H9 (cell line): Measurements from ENCODE around the gene ARID1B. TPM values are rescaled to one million over a fixed set of nuclear protein-coding genes. Genes with fewer than 3 reads are reported as not detected.

Experiments
- DNase-seq: peaks from one replicate; pipeline ENCODE4 v3.0.0-alpha.2; 2017
- H2AFZ ChIP-seq: one replicate; pipeline ENCODE4 v1.6.1; 2013; ENCODE audit warnings: mild to moderate bottlenecking, low read length, control low read depth, moderate library complexity
- H2AK5ac ChIP-seq: 2 replicates; pipeline ENCODE4 v1.6.1; 2013; ENCODE audit warnings: low read length, control low read depth, mixed read lengths; ENCODE audit not compliant: insufficient read length
- H2BK120ac ChIP-seq: one replicate; pipeline ENCODE4 v1.6.1; 2013; ENCODE audit warnings: low read depth, mild to moderate bottlenecking, low read length, control low read depth, inconsistent platforms; ENCODE audit not compliant: poor library complexity, severe bottlenecking
- H2BK12ac ChIP-seq: 2 replicates; pipeline ENCODE4 v1.6.1; 2013; ENCODE audit warnings: low read length, control low read depth, mixed read lengths, low read depth; ENCODE audit not compliant: insufficient read length
- H2BK15ac ChIP-seq: 2 replicates; pipeline ENCODE4 v1.6.1; 2013; ENCODE audit warnings: low read depth, low read length, control low read depth
- H2BK20ac ChIP-seq: one replicate; pipeline ENCODE4 v1.6.1; 2013; ENCODE audit warnings: low read depth, mild to moderate bottlenecking, low read length, control low read depth, inconsistent platforms; ENCODE audit not compliant: poor library complexity, severe bottlenecking
- H2BK5ac ChIP-seq: 2 replicates; pipeline ENCODE4 v1.6.1; 2013; ENCODE audit warnings: low read length, control low read depth, mixed read lengths; ENCODE audit not compliant: insufficient read length
- H3K14ac ChIP-seq: 2 replicates; pipeline ENCODE4 v1.6.1; 2013; ENCODE audit warnings: low read length, control low read depth; ENCODE audit not compliant: insufficient read depth
- H3K18ac ChIP-seq: 2 replicates; pipeline ENCODE4 v1.6.1; 2013; ENCODE audit warnings: low read depth, mild to moderate bottlenecking, mixed read lengths, low read length, control low read depth; ENCODE audit not compliant: insufficient read length
- H3K23ac ChIP-seq: 2 replicates; pipeline ENCODE4 v1.6.1; 2013; ENCODE audit warnings: low read length, control low read depth, mixed read lengths, low read depth; ENCODE audit not compliant: insufficient read length
- H3K23me2 ChIP-seq: 2 replicates; pipeline ENCODE4 v1.6.1; 2013; ENCODE audit warnings: low read depth, mild to moderate bottlenecking, mixed read lengths, low read length, control low read depth; ENCODE audit not compliant: insufficient read length, poor library complexity, severe bottlenecking
- H3K27ac ChIP-seq: 2 replicates; pipeline ENCODE4 v1.5.1; 2013; ENCODE audit warnings: low read length, control low read depth, mixed read lengths, low read depth; ENCODE audit not compliant: insufficient read length
- H3K27me3 ChIP-seq: 2 replicates; pipeline ENCODE4 v1.6.1; 2013; ENCODE audit warnings: low read length, control low read depth, inconsistent platforms; ENCODE audit not compliant: insufficient read depth
- H3K4ac ChIP-seq: 2 replicates; pipeline ENCODE4 v1.6.1; 2013; ENCODE audit warnings: low read depth, mild to moderate bottlenecking, control low read depth, inconsistent platforms, low read length, moderate library complexity
- H3K4me1 ChIP-seq: 2 replicates; pipeline ENCODE4 v1.6.1; 2013; ENCODE audit warnings: low read length, control low read depth, inconsistent platforms; ENCODE audit not compliant: insufficient read depth
- H3K4me2 ChIP-seq: 2 replicates; pipeline ENCODE4 v1.6.1; 2013; ENCODE audit warnings: low read length, control low read depth, mixed read lengths; ENCODE audit not compliant: insufficient read length, insufficient read depth
- H3K56ac ChIP-seq: 2 replicates; pipeline ENCODE4 v1.6.1; 2013; ENCODE audit warnings: low read depth, mild to moderate bottlenecking, mixed read lengths, low read length, control low read depth; ENCODE audit not compliant: insufficient read length
- H3K79me1 ChIP-seq: 2 replicates; pipeline ENCODE4 v1.6.1; 2013; ENCODE audit warnings: low read depth, mild to moderate bottlenecking, moderate library complexity, low read length, control low read depth, inconsistent platforms; ENCODE audit not compliant: insufficient read depth, poor library complexity, severe bottlenecking
- H3K79me2 ChIP-seq: 2 replicates; pipeline ENCODE4 v1.6.1; 2013; ENCODE audit warnings: low read length, control low read depth, inconsistent platforms; ENCODE audit not compliant: insufficient read depth
- H3K9ac ChIP-seq: 2 replicates; pipeline ENCODE4 v1.6.1; 2013; ENCODE audit warnings: low read length, control low read depth, mixed read lengths; ENCODE audit not compliant: insufficient read length; ENCODE audit errors: extremely low read depth
- H3K9me3 ChIP-seq: one replicate; pipeline ENCODE4 v1.6.1; 2013; ENCODE audit warnings: low read depth, low read length, inconsistent platforms; ENCODE audit not compliant: control insufficient read depth
- H3T11ph ChIP-seq: one replicate; pipeline ENCODE4 v1.6.1; 2013; ENCODE audit warnings: mild to moderate bottlenecking, low read length, control low read depth, inconsistent platforms
- H4K20me1 ChIP-seq: one replicate; pipeline ENCODE4 v1.6.1; 2013; ENCODE audit not compliant: control insufficient read depth, insufficient read length, insufficient read depth
- H4K5ac ChIP-seq: 2 replicates; pipeline ENCODE4 v1.6.1; 2013; ENCODE audit warnings: low read depth, mild to moderate bottlenecking, mixed read lengths, low read length, control low read depth; ENCODE audit not compliant: insufficient read length
- H4K8ac ChIP-seq: replicated peaks from 2 replicates; pipeline ENCODE4 v1.6.1; 2013; ENCODE audit warnings: low read length, control low read depth, mixed read lengths, low read depth; ENCODE audit not compliant: insufficient read length
- H4K91ac ChIP-seq: 2 replicates; pipeline ENCODE4 v1.6.1; 2013; ENCODE audit warnings: low read depth, mild to moderate bottlenecking, moderate library complexity, mixed read lengths, low read length, control low read depth; ENCODE audit not compliant: insufficient read length
- H3K27ac Mint-ChIP-seq, 3 experiments: 2 replicates in 2 of 3; 3 replicates in 1 of 3; pipeline ENCODE4 v1.8.0; 2020 to 2021; ENCODE audit warnings: mixed read lengths in 3 of 3, mild to moderate bottlenecking in 1 of 3, moderate library complexity in 1 of 3
- H3K27me3 Mint-ChIP-seq: 2 replicates; pipeline ENCODE4 v1.8.0; 2021; ENCODE audit warnings: low read depth, mild to moderate bottlenecking, moderate library complexity, mixed read lengths
- H3K36me3 Mint-ChIP-seq, 3 experiments: 2 replicates in 2 of 3; 3 replicates in 1 of 3; pipeline ENCODE4 v1.8.0; 2020 to 2021; ENCODE audit warnings: low read depth in 3 of 3, mixed read lengths in 3 of 3; ENCODE audit not compliant: insufficient read depth in 1 of 3
- H3K4me1 Mint-ChIP-seq, 2 experiments: 2 replicates each; pipeline ENCODE4 v1.8.0; 2020; ENCODE audit warnings: mixed read lengths in 2 of 2
- H3K4me3 Mint-ChIP-seq, 2 experiments: 2 replicates in 1 of 2; 3 replicates in 1 of 2; pipeline ENCODE4 v1.8.0; 2020 to 2021; ENCODE audit warnings: mild to moderate bottlenecking in 2 of 2, mixed read lengths in 2 of 2, moderate library complexity in 1 of 2
- H3K9me3 Mint-ChIP-seq, 2 experiments: 2 replicates in 1 of 2; 3 replicates in 1 of 2; pipeline ENCODE4 v1.8.0; 2020; ENCODE audit warnings: mild to moderate bottlenecking in 2 of 2, mixed read lengths in 2 of 2, moderate library complexity in 1 of 2
- WGBS: extraction: QIAGEN DNeasy Blood & Tissue Kit; methylation state at CpG from one replicate; pipeline ENCODE4 v1.1.7; 2013; ENCODE audit warnings: missing lambda C conversion rate, low lambda C conversion rate, mixed read lengths; ENCODE audit not compliant: insufficient read length; ENCODE audit errors: extremely low coverage; 5-methylcytosine and 5-hydroxymethylcytosine counted together
- total RNA-seq: library from RNA; stranded (reverse); gene quantifications from 2 replicates; pipeline ENCODE4 v1.2.1, GENCODE V29; 2021
- TF ChIP-seq, protein P1 (sequence below): fragments of 200-600 bp; sonication (generic); conservative IDR thresholded peaks from 3 replicates; pipeline ENCODE4 v1.8.0; 2021; ENCODE audit warnings: antibody characterized with exemption, mild to moderate bottlenecking

The ARID1B gene
- total RNA-seq, 1 experiment from 2014 or later, result 88.2 TPM

DNA sequence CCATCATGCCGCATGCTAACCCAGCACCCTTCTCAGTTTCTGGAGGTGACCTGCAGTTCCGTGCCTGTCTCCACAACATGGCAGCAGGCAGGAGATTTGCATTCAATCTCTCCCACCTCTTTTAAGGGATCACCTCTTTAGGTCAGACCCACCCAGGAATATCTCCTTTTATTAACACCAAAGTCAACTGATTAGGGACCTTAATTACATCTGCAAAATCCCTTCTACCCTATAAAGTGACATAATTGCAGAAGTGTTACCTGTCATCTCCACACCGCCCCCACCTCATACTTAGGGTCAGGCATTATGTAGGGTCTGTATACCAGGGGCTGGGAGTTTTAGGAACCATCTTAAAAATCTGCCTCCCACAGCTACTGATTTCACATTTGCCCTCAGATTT lies 278.7 kb downstream of the ARID1B start:
- H2BK12ac ChIP-seq, result no peak overlapping the region
- peaks cover 2% of the 10 kb centered on the region; the same call in 1 of the 2 replicates for H3K4me1 ChIP-seq
- H3K79me2 ChIP-seq, result 0 out of 2 replicates have a peak, but pooled peaks cover 1% of the 10 kb centered on the region
- no peak overlapping the region for H4K8ac ChIP-seq
- WGBS, result no CpG with 5 or more reads among the region's 3 CpGs
- no peak overlapping the region for H3K23ac ChIP-seq
- H3K27ac ChIP-seq, result no peak overlapping the region
- Mint-ChIP-seq H3K27ac (no peak overlapping the region), H3K27me3 (no peaks in the 10 kb centered on the region), H3K36me3 (peaks cover 2 to 21% (median 15%) of the 10 kb centered on the region in 3 experiments; a peak in 5 of 7 replicates), H3K4me3 (no peak overlapping the region), H3K9me3 (peaks cover 3 to 8% of the 10 kb centered on the region in 2 experiments; a peak in 3 of 5 replicates), H3K4me1 (peaks cover 21 to 30% of the 10 kb centered on the region in 2 experiments)
- no peaks in the 10 kb centered on the region for H3K9me3 ChIP-seq
- no peak overlapping the region for H2BK120ac ChIP-seq
- no peak overlapping the region for H2BK5ac ChIP-seq
- no peak for DNase-seq
- H3K79me1 ChIP-seq, result peaks cover 2% of the 10 kb centered on the region
- no peak overlapping the region for H3K4me2 ChIP-seq
- H4K5ac ChIP-seq, result no peak overlapping the region
- H3K14ac ChIP-seq, result no peak overlapping the region
- no peak overlapping the region for H3T11ph ChIP-seq
- no peak overlapping the region for H3K4ac ChIP-seq
- H2BK20ac ChIP-seq, result no peak overlapping the region
- H4K91ac ChIP-seq, result no peak overlapping the region
- no peak overlapping the region for H2BK15ac ChIP-seq
- no peak overlapping the region for H3K9ac ChIP-seq
- TF ChIP-seq, protein P1, sequence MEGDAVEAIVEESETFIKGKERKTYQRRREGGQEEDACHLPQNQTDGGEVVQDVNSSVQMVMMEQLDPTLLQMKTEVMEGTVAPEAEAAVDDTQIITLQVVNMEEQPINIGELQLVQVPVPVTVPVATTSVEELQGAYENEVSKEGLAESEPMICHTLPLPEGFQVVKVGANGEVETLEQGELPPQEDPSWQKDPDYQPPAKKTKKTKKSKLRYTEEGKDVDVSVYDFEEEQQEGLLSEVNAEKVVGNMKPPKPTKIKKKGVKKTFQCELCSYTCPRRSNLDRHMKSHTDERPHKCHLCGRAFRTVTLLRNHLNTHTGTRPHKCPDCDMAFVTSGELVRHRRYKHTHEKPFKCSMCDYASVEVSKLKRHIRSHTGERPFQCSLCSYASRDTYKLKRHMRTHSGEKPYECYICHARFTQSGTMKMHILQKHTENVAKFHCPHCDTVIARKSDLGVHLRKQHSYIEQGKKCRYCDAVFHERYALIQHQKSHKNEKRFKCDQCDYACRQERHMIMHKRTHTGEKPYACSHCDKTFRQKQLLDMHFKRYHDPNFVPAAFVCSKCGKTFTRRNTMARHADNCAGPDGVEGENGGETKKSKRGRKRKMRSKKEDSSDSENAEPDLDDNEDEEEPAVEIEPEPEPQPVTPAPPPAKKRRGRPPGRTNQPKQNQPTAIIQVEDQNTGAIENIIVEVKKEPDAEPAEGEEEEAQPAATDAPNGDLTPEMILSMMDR, result no peak
- H3K27me3 ChIP-seq, result no peaks in the 10 kb centered on the region
- H3K18ac ChIP-seq, result no peak overlapping the region
- no peak overlapping the region for H2AFZ ChIP-seq
- H2AK5ac ChIP-seq, result no peak overlapping the region
- no peaks in the 10 kb centered on the region for H3K23me2 ChIP-seq
- no peak overlapping the region for H3K56ac ChIP-seq
- no peaks in the 10 kb centered on the region for H4K20me1 ChIP-seq
